HG03442 (cell line): ENCODE results near the gene KRT7.
"Not testable (repeated sequence)": the region's sequence is repeated elsewhere in the genome, so short reads cannot be mapped to it uniquely, and the experiment has no call there.

Source experiments
- ATAC-seq: cut with Tn5 transposase; IDR thresholded peaks from one replicate; pipeline ENCODE4 v1.9.1; 2021; ENCODE audit warnings: mild to moderate bottlenecking, moderate library complexity; ENCODE audit not compliant: unreplicated experiment

The KRT7 gene

GRCh38 chr12:52274521-52275120, 41.6 kb downstream of the KRT7 start, which contains the start of gene KRT86:
KRT86 (plus strand) TSS chr12:52274645; CDS start chr12:52301917, 27,272 bp downstream.
- ATAC-seq, result no peak

GRCh38 chr12:52275686-52276085, 42.6 kb downstream of the KRT7 start:
- ATAC-seq, result no peak

GRCh38 chr12:52277486-52278245, 44.6 kb downstream of the KRT7 start:
- no peak for ATAC-seq

- no peak for ATAC-seq
These were observed 45.8 kb downstream of the KRT7 start for GRCh38 chr12:52278575-52279421.

GRCh38 chr12:52279422-52280318, 46.6 kb downstream of the KRT7 start:
- no peak for ATAC-seq

- no peak for ATAC-seq
These were observed 47.3 kb downstream of the KRT7 start for GRCh38 chr12:52280319-52280795.

GRCh38 chr12:52280796-52281560, 47.9 kb downstream of the KRT7 start:
- ATAC-seq, result no peak

- ATAC-seq, result no peak
These were observed 51.6 kb downstream of the KRT7 start for GRCh38 chr12:52284562-52285171.

GRCh38 chr12:52285172-52285745, 52.2 kb downstream of the KRT7 start:
- no peak for ATAC-seq

- ATAC-seq, result no peak
These were observed 52.9 kb downstream of the KRT7 start for GRCh38 chr12:52285851-52286530.

GRCh38 chr12:52286857-52287785, 54.1 kb downstream of the KRT7 start:
- not testable (repeated sequence) for ATAC-seq

- peak; percentile 60 for ATAC-seq
These were observed 55.1 kb downstream of the KRT7 start for GRCh38 chr12:52287816-52288805.

GRCh38 chr12:52290483-52291134, 57.6 kb downstream of the KRT7 start:
- ATAC-seq, result not testable (repeated sequence)

GRCh38 chr12:52291267-52291935, 58.4 kb downstream of the KRT7 start, which contains the start of gene KRT81:
KRT81 (minus strand) TSS chr12:52291534; CDS start chr12:52291465, 69 bp downstream.
- no peak for ATAC-seq

- ATAC-seq, result no peak
These were observed 60.9 kb downstream of the KRT7 start for GRCh38 chr12:52293926-52294325.
